ENCODE results near the gene MOGAT3.
"Not testable (repeated sequence)": the region's sequence is repeated elsewhere in the genome, so short reads cannot be mapped to it uniquely, and the experiment has no call there.

Gene MOGAT3

DNA sequence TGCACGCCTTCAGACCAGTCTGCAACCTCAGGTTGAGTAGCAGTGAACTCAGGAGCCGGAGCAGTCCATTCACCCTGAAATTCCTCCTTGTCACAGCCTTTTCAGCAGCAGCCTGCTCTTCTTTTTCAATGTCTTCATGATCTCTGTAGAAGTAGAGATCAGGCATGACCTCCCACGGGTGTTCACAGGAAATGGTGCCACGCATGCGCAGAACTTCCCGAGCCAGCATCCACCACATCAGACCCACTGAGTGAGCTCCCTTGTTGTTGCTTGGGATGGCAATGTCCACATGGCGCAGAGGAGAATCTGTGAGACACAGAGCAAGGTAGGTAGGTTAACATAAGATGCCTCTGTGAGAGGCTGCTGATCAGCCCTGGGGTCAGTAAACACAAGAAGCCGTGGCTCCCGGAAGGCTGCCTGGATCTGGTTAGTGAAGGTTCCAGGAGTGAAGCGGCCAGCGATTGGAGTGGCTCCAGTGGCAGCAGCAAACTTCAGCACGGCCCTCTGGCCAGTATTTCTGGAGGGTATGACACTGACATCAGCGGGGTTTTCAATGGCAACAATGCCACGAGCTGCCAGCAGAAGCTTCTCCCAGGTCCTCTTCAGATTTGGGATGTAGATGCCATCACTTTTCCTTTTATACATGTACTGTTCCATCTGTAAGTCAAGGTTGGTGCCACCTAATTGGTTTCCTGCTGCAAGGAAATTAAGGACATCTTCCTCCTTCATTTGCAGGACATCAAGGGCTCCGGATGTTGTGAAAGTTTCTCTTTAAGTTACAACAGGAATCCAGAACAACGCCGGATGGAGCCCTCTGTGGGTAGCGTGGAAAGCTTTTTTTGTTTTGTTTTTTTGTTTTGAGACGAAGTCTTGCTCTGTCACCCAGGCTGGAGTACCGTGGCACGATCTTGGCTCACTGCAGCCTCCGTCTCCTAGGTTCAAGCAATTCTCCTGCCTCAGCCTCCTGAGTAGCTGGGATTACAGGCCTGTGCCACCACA, 3.2 kb upstream of the MOGAT3 start:
- not testable (repeated sequence) for DNase-seq

DNA sequence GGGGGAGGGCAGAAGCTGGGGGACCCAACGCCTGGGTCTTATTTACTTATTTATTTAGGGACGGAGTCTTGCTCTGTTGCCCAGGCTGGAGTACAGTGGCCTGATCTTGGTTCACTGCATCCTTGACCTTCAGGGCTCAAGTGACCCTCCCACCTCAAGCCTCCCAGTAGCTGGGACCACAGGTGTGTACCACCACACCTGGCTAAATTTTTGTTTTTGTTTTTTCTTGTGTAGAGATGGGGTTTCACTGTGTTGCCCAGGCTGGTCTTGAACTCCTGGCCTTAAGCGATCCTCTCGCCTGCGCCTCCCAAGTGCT, 1.7 kb upstream of the MOGAT3 start:
- no peak for DNase-seq

- no peak for DNase-seq
These were observed 1.1 kb upstream of the MOGAT3 start for GRCh38 chr7:101201695-101202602.

- DNase-seq = no peak
These were observed 353 bp downstream of the MOGAT3 start for GRCh38 chr7:101200504-101200861.

GRCh38 chr7:101199522-101199921, 1.3 kb downstream of the MOGAT3 start:
- not testable (repeated sequence) for DNase-seq

- no peak for DNase-seq
These were observed 2.4 kb downstream of the MOGAT3 start for GRCh38 chr7:101198476-101198875.

GRCh38 chr7:101197991-101198390, 2.8 kb downstream of the MOGAT3 start:
- DNase-seq = no peak

- no peak for DNase-seq
These were observed 5.0 kb downstream of the MOGAT3 start for GRCh38 chr7:101195884-101196283.

DNA sequence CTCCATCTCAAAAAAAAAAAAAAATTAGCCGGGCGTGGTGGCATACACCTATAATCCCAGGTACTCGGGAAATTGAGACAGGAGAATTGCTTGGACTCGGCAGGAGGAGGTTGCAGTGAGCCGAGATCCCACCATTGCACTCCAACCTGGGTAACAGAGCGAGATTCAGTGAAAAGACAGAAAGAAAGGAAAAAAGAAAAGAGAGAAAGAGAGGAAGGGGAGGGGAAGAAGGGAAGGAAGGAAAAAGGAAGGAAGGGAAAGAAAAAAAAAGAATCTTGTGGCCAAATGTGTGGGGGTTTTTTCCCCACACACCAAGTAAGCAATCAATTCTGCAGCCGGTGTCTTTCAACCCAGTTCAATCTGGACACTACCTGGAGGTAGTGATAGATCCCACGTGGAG, 11.7 kb downstream of the MOGAT3 start:
- DNase-seq = no peak

DNA sequence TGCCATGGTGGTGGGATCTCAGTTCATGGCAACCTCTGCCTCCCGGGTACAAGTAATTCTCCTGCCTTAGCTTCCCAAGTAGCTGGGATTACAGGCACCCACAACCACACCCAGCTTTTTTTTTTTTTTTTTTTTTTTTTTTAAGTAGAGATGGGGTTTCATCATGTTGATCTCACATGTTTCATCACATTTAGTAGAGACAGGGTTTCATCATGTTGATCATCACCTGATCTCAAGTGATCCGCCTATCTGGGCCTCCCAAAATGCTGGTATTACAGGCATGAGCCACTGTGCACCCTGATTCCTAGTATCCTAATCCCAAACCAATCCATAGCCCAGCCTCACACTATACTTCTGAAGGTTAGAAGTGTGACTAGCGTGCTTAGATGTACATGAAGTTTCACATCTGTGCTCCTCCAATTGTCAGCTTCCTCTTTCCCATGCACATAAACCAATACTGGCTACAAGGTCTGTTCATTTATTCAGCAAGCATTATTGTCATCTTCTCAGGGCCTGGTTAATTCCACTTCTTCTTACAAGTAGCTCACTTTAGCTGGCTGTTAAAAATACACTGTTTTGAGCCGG, 13.9 kb downstream of the MOGAT3 start:
- no peak for DNase-seq

DNA sequence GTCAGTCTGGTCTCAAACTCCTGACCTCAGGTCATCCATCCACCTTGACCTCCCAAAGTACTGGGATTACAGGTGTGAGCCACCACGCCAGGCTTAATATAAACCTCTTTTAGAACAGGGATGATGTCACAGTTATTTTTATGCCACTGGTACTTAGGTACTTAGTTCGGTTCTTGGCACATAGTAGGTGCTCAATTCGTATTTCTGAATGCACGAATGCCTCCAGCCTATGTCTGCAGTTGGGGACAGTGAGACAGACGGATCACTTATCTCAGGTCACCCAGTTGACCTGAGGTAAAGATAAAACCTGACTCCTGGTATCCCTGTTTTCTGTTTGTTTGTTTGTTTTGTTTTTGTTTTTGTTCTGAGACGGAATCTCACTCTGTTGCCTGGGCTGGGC, 14.6 kb downstream of the MOGAT3 start:
- no peak for DNase-seq

GRCh38 chr7:101185258-101185839, 15.5 kb downstream of the MOGAT3 start:
- DNase-seq = no peak

DNA sequence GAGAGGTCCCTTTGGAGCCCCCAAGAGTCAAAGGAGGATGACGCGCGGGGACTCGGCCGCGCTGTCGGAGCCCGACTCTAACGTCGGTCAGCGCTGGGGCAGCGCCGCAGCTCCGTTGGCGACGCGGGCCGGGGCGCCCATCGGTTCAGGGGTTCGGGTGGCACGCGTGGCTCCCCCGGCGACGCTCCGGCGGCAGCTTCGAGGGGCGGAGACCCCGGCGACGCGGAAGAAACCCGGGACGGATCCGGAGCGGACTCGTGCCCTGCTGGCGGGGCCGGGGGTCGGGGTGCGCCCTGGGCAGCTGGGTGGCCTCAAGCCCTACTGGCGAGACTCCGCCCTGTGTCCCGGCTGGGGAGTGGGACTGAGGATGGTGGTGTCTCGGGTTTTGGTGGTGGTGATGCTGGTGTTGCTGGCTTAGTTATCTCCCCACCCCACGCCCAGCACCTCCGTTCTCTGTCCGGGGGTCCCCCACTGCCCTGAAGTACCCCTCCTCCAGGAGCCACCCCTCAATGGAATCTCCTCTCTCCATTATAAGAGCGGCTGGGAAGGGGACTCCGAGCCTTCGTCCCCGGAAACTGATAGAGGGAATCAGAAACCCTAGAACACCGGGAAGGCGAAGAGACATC, 20.6 kb downstream of the MOGAT3 start, which contains the start of gene NAT16:
NAT16 (minus strand) TSS at position 164 of the 626 bp plus-strand sequence. CDS start 5,486 bp downstream, outside the sequence.
- DNase-seq = no peak

GRCh38 chr7:101179713-101180112, 21.1 kb downstream of the MOGAT3 start:
- DNase-seq = no peak

DNA sequence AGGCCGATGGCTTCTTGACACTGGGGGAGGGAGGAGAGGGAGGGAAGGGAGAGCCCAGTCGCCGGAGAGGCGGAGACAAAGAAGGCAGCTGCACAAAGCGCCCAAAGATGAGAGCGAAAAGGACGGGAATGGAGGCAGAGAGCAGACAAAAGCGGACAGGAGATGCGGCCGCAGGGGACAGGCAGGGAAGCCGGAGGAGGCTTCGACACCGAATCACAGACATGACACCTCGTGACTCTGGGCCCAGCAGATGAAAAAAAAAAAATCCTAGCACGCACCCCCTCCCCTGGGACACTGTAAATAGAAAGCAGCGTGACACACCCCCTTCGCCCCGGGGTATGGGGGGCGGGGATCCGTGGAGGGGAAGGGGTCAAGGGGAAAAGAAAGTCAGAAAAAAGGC, 21.7 kb downstream of the MOGAT3 start:
- DNase-seq = peak; percentile 37

DNA sequence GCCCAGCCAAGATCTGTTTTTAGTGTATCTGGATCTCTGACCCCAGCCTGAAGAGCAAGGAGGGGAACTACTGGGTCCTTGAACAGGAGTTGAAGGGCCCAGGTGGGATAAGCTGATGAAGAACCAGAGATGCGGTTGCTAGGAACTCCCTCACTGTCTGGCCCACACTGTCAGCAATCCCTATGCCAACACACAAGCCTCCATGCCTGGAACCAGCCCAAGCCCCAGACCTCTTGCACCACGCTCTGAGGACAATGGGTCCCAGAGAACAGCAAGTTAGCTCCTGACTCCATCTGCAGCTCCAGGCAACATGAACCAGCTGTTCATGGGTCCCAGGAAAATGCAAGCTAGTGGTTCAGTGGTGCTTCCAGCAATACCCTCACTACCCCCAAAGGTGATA, 23.2 kb downstream of the MOGAT3 start:
- no peak for DNase-seq

- DNase-seq = no peak
These were observed 25.2 kb downstream of the MOGAT3 start for GRCh38 chr7:101175664-101176063.

DNA sequence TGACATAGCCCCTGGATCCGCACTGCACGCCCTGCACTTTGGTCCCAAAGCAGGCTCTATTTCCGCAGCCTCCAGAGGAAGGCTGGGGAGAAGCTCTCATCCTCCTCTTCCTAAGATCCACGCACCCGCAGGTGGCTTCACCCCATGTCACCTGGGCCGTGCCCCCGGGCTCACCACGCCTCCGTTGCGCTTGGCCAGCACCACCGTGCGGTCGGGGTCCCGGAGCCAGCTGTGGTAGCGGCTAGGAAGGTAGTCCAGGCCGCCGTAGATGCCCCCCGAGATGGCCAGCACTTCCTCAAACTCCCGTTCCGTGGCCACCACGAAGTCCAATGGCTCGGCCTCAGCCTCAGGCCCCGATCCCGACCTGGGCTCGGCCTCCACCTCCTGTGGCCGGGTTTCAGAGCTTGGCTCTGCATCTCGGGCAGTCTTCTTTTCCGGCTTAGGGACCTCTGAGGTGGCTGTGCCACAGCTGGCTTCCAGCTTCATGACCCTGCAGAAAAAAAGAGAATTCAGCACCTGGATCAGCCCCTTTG, 26.4 kb downstream of the MOGAT3 start:
- DNase-seq = no peak

- DNase-seq = peak; percentile 37
These were observed 27.0 kb downstream of the MOGAT3 start for GRCh38 chr7:101173752-101174244.

DNA sequence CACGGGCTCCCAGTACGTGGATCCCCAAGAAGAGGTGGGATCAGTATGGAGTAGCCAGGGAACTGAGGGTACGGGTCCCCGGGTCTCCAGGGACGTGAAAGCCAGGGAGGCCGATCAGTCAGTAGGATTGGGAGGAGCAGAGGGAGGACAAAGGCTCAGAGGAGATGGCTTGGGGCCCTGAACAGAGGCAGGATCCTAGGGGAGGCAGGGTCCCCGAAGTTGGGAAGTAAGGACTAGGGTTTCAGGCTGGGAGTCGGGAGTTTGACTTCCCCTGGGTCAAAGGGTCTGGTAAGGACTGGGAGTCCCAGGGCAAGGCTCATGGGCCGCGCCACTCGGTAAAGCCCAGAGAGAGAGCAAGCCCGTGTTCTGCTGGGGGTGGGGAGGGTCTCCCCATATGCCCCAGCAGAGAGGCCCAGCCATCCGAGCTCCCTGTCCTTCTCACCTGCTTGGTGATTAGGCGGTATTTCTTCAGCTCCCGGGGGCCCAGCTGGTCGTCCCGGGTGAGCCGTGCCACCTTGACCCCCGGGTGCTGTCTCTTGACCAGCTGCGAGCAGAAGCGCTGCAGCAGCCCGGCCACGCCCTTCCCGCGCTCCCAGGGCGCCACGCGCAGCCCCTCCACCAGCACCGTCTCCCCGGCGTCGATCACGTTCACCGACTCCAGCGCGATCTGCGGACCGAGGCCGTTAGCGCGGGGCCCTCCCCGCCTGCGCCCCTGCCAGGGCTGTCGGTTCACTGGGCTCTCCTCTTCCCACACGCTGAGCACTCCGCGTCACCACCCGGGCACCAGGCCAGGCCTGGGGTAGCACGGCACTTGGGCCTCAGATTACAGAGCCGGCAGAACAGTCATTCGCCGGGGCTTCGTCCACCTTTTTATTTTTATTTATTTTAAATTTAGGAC, 27.7 kb downstream of the MOGAT3 start:
- peak; percentile 84 for DNase-seq

Measured in NCI-H1105 (cell line).